ENCODE results near the gene LTB.
A peak's percentile ranks its signal among the peaks of the same experiment; 100 is the strongest.
"Not testable (repeated sequence)": the region's sequence is repeated elsewhere in the genome, so short reads cannot be mapped to it uniquely, and the experiment has no call there.

Gene LTB

DNA sequence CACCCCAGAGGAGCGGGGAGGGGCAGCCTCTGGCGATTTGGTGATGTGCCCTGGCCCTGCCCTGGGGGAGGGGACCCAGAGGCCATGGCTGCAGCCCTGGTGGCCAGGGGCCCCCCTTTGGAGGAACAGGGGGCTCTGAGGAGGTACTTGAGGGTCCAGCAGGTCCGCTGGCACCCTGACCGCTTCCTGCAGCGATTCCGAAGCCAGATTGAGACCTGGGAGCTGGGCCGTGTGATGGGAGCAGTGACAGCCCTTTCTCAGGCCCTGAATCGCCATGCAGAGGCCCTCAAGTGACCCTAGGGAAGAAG, 24.0 kb downstream of the LTB start:
- H3K4me1 ChIP-seq, result peaks cover 4% of the 10 kb centered on the region
- no peak for TF ChIP-seq CTCF (IDR thresholded peaks at IDR 0.05; ENCODE audit: low read depth, low read length)
- H3K36me3 ChIP-seq, result peaks cover 26% of the 10 kb centered on the region
- no peaks in the 10 kb centered on the region for H3K27me3 ChIP-seq
- DNase-seq, result no peak
- no peaks in the 10 kb centered on the region for H3K9me3 ChIP-seq
- no peak overlapping the region for H3K4me3 ChIP-seq (ENCODE audit: low read depth, low read length)

GRCh38 chr6:31557443-31558317, 24.5 kb downstream of the LTB start:
- DNase-seq, result no peak
- no peak for TF ChIP-seq CTCF (IDR thresholded peaks at IDR 0.05; ENCODE audit: low read depth, low read length)
- H3K4me3 ChIP-seq (ENCODE audit: low read depth, low read length), result no peak overlapping the region
- H3K4me1 ChIP-seq, result peaks cover 4% of the 10 kb centered on the region
- no peaks in the 10 kb centered on the region for H3K27me3 ChIP-seq
- peaks cover 26% of the 10 kb centered on the region for H3K36me3 ChIP-seq
- no peaks in the 10 kb centered on the region for H3K9me3 ChIP-seq

DNA sequence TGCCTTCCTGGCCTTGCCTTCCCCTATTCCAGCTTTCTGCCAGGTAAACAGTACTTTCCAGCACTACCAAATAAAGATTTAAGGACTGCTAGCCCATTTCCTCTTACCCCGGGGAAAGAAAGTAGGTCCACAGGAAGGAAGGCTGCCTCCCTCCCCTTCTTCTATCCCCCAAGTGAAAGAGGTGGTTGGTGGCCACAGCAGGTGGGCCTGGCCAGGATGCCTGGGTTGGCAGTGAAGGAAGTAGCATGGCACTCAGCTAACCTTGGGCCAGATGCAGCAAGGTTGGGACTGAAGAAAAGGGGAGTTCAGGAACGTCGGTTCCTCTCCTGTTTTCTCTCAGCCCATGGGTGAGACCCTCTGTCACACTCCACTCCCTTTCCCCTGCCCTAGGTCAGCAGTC, 25.9 kb downstream of the LTB start:
- peaks cover 26% of the 10 kb centered on the region for H3K36me3 ChIP-seq
- DNase-seq, result no peak
- H3K4me3 ChIP-seq (ENCODE audit: low read depth, low read length), result no peak overlapping the region
- no peaks in the 10 kb centered on the region for H3K27me3 ChIP-seq
- TF ChIP-seq CTCF (IDR thresholded peaks at IDR 0.05; ENCODE audit: low read depth, low read length), result no peak
- no peaks in the 10 kb centered on the region for H3K9me3 ChIP-seq
- H3K4me1 ChIP-seq, result peaks cover 4% of the 10 kb centered on the region

DNA sequence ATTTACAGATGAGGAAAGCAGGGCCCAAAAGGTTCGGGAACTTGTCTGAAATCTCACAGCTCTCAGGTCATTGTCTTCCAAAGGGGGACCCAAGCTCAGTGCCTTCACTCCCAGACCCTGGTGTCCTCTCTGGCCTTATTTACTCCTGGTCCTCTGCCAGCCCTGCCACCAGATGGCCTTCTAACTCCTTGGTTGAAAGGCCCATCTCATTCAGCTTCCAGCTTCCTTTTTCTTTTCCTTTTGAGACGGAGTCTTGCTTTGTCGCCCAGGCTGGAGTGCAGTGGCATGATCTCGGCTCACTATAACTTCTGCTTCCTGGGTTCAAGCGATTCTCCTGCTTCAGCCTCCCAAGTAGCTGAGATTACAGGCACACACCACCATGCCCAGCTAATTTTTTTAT, 30.9 kb downstream of the LTB start:
- peak; percentile 50 for DNase-seq
- H3K4me3 ChIP-seq (ENCODE audit: low read depth, low read length); H3K27me3 ChIP-seq; H3K4me1 ChIP-seq; H3K9me3 ChIP-seq: not testable (repeated sequence)
- peaks cover 18% of the 10 kb centered on the region for H3K36me3 ChIP-seq
- TF ChIP-seq CTCF (IDR thresholded peaks at IDR 0.05; ENCODE audit: low read depth, low read length), result peak; percentile 53

DNA sequence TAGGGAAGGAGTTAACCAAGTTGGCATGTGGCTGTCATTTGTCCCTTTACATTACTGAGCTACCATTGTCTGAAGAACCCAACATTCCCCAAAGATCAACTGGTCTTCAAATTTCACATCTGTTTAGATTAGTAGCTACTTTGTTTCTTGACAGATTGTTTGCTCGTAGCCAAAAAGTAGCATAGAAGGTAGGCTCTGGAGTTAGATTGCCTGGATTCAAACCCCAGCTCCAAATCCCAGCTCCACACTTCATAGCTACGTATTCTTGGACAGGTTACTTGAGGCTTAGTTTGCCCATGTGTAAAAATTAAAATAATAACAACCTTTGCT, 33.7 kb downstream of the LTB start:
- no peaks in the 10 kb centered on the region for H3K27me3 ChIP-seq
- no peak for TF ChIP-seq CTCF (IDR thresholded peaks at IDR 0.05; ENCODE audit: low read depth, low read length)
- H3K36me3 ChIP-seq, result peaks cover 16% of the 10 kb centered on the region
- H3K4me1 ChIP-seq, result no peaks in the 10 kb centered on the region
- H3K9me3 ChIP-seq, result no peaks in the 10 kb centered on the region
- DNase-seq, result no peak
- no peak overlapping the region for H3K4me3 ChIP-seq (ENCODE audit: low read depth, low read length)

DNA sequence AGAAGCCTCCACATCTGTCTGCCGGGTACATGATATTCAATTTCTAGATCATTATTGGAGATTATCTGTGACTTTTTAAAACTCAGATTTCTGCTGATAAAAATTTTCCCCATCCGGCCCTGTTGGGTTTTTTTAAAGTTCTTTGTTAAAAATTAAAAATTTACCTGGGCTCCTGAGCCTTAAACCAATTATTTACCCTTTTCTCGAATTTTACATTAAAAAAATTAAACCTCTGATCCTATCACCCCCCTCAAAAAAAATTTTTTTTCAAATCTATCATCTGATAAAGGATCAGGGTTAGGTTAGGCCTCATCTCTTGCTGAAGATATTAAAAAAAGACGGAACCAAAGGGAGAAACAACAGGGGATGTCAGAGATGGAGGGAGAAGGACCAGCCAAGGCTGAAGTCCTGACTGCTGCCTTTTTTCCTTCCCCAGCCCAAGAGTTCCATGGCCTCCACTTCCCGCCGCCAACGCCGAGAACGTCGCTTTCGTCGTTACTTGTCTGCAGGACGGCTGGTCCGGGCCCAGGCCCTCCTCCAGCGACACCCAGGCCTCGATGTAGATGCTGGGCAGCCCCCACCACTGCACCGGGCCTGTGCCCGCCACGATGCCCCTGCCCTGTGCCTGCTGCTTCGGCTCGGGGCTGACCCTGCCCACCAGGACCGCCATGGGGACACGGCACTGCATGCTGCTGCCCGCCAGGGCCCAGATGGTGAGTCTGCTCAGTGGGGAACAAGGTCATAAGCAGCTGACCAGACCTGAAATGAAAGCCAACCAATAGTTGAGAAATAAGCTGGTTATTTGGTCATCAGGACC, 34.3 kb downstream of the LTB start:
- no peak for TF ChIP-seq CTCF (IDR thresholded peaks at IDR 0.05; ENCODE audit: low read depth, low read length)
- Histone ChIP-seq H3K36me3 (peaks cover 14% of the 10 kb centered on the region), H3K4me3 (ENCODE audit: low read depth, low read length) (peak overlapping the region; percentile 69), H3K4me1 (no peaks in the 10 kb centered on the region), H3K9me3 (no peaks in the 10 kb centered on the region), H3K27me3 (no peaks in the 10 kb centered on the region)
- no peak for DNase-seq

Measured in BE2C (cell line).